ENCODE results near the gene ADRA2C.

The ADRA2C gene

DNA sequence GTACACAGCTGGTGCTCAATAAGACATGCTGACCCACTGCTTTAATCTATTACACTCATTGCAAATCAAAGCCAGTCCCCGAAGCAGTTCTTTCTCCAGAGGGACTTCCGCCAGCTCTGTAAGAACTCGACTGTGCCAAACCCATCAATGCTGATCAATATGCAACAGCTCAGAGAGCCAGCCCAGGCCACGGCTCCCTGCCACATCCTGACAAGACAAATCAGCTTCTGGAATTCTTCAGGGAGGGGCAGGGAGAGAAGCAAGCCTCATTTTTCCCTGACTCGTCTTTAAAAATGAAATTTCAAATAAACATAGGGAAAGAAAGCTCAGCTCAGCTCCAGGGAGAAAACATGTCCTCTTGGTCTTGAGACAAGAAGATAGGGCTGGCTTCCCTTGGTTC is 5.3 kb upstream of the ADRA2C start:
- no peak for DNase-seq (ENCODE audit: low spot score)

- DNase-seq (ENCODE audit: low spot score), result no peak
These were observed 3.9 kb upstream of the ADRA2C start for GRCh38 chr4:3762264-3762663.

DNA sequence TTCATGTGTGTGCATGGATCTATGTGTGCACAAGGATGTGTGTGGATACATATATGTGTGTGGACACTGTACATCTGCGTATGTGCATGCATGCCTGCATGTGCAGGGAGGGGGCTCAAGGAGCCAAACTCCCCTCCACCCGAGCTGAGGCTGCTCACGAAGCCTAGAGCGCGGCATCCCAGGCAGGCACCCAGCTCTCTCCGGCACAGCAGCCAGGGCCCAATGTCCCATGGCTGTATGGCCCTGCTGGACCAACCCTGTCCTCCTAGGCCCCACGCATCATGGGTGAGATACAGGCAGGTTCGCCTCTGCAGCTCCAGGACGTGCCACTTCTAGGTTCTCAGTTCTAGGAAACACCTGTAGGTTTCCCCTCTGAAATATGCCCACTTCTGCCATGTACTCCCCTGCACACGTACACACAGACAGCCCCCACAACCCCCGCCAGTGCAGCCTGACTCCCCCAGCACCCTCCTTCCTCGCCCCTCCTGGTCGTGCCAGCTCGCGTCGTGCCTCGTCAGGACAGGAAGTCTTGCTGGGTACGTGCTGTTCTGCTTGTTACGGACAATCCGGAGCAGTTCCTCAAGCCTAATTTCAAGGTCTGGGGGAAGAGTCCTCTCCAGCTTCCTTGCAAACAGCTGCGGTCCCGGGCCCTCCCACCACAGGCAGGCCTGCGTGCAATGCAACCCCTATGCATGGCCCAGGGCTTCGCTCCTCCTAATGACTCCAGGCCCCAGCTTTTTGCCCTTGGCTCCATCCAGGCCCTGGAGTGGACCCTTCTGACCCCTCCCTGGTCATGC is 3.2 kb upstream of the ADRA2C start:
- DNase-seq (ENCODE audit: low spot score), result no peak

- peak; percentile 79 for DNase-seq (ENCODE audit: low spot score)
These were observed 732 bp upstream of the ADRA2C start for GRCh38 chr4:3765271-3766035.

DNA sequence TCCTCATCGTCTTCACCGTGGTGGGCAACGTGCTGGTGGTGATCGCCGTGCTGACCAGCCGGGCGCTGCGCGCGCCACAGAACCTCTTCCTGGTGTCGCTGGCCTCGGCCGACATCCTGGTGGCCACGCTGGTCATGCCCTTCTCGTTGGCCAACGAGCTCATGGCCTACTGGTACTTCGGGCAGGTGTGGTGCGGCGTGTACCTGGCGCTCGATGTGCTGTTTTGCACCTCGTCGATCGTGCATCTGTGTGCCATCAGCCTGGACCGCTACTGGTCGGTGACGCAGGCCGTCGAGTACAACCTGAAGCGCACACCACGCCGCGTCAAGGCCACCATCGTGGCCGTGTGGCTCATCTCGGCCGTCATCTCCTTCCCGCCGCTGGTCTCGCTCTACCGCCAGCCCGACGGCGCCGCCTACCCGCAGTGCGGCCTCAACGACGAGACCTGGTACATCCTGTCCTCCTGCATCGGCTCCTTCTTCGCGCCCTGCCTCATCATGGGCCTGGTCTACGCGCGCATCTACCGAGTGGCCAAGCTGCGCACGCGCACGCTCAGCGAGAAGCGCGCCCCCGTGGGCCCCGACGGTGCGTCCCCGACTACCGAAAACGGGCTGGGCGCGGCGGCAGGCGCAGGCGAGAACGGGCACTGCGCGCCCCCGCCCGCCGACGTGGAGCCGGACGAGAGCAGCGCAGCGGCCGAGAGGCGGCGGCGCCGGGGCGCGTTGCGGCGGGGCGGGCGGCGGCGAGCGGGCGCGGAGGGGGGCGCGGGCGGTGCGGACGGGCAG is 792 bp downstream of the ADRA2C start:
- DNase-seq (ENCODE audit: low spot score), result peak; percentile 30

DNA sequence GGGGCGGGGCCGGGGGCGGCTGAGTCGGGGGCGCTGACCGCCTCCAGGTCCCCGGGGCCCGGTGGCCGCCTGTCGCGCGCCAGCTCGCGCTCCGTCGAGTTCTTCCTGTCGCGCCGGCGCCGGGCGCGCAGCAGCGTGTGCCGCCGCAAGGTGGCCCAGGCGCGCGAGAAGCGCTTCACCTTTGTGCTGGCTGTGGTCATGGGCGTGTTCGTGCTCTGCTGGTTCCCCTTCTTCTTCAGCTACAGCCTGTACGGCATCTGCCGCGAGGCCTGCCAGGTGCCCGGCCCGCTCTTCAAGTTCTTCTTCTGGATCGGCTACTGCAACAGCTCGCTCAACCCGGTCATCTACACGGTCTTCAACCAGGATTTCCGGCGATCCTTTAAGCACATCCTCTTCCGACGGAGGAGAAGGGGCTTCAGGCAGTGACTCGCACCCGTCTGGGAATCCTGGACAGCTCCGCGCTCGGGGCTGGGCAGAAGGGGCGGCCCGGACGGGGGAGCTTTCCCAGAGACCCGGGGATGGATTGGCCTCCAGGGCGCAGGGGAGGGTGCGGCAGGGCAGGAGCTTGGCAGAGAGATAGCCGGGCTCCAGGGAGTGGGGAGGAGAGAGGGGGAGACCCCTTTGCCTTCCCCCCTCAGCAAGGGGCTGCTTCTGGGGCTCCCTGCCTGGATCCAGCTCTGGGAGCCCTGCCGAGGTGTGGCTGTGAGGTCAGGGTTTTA is 1.5 kb downstream of the ADRA2C start:
- no peak for DNase-seq (ENCODE audit: low spot score)

DNA sequence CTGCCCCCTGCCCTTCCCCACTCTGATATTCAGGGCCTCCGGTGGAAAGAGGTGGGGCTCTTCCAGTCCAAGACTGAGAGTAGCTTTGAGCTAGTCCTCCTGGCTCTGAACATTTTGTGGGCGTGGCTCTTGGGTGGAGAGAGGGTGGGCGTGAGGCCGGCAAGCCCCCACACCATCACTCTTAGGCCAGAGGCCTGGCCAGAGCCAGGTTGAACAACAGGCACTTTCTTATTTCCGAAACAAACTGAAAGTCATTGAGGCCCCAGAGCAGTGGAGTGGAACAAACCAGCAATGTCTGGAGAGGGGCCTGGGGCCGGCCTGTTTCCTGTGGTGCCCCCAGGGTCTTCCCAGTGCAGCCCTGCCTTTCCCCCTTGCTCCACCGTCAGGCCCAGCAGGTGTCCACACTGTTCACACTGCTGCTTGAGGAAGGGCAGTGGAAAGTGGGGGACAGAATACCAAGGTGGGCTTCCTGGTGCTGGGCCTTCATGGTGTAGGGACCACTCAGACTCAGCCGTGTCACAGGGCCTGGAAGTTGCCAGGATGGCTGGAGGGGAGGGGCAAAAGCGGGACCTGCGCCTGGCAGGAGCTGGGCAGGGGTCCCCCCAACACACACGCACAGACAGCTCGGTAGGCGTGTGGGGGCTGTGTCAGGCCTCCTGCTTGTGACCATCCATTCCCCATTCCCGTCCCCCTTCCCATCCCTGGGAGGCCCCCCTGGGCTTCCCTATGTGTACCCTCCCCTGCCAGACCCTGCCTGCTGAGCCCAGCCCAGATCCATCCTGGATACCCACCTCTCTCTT is 2.9 kb downstream of the ADRA2C start:
- DNase-seq (ENCODE audit: low spot score), result no peak

- no peak for DNase-seq (ENCODE audit: low spot score)
These were observed 3.5 kb downstream of the ADRA2C start for GRCh38 chr4:3769642-3770184.

- no peak for DNase-seq (ENCODE audit: low spot score)
These were observed 4.4 kb downstream of the ADRA2C start for GRCh38 chr4:3770323-3771163.

GRCh38 chr4:3771164-3771809 is 5.1 kb downstream of the ADRA2C start:
- DNase-seq (ENCODE audit: low spot score), result no peak

GRCh38 chr4:3771939-3772495 is 5.8 kb downstream of the ADRA2C start:
- no peak for DNase-seq (ENCODE audit: low spot score)

DNA sequence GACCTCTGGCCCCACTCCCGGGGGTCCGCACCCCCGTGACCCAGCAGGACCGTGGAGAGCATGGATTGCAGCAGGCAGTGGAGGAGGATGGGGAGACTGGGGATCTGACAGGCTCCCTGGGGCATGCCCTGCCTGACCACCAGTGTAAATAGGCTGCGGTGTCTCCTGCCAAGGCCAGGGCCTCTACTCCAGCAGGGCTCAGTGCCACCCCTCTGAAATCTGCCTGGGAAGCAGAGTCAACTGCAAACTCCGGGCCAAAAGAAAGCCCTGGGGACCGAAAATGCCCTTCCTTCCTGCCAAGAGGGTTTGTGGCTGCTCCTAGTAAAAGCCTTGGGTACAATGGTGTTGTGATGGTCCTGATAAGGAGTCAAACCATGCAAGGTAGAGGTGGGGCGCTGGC is 6.4 kb downstream of the ADRA2C start:
- no peak for DNase-seq (ENCODE audit: low spot score)

DNA sequence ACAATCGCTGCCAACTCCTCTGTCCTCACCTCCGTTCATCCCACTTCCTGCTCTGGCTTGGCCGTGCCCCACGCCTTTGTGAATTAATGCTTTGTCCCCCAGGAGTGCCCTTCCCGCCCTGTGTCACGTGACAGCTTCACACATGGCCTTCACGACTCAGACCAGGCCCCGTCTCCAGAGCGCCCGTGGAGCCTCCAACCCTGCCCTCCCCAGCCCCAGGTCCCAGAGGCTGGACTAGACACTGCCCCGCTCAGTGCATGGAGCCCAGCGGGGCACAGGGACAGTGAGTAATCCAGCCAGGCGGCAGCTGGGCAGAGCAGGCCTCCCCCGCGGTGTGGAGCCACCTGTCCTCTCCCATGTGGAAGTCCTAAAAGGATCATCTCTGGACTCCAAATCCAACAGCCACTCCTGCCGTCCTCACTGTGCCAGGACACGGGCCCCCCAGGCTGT is 7.4 kb downstream of the ADRA2C start:
- DNase-seq (ENCODE audit: low spot score), result no peak

- DNase-seq (ENCODE audit: low spot score), result no peak
These were observed 8.2 kb downstream of the ADRA2C start for GRCh38 chr4:3774253-3774883.

DNA sequence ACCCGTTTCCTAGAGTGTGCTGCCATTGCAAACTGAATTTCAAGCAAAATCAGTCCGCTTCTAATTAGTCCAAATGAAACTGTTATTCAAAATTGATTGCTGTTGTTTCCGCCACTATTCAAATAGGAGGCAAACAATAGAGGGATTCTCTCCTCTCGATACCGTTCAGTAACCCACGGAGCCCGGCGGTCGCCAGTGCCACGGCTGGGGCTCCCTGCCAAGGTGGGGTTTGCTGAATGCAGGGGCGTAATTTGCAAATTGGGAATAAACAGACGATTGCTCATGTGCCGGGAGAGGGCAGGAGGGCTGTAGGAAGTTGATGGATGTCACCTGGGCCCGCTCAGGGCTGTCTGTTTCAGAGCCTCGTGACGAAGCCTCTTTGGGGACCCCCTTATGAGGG is 8.8 kb downstream of the ADRA2C start:
- DNase-seq (ENCODE audit: low spot score), result no peak

GRCh38 chr4:3775576-3775975 is 9.4 kb downstream of the ADRA2C start:
- DNase-seq (ENCODE audit: low spot score), result no peak

DNA sequence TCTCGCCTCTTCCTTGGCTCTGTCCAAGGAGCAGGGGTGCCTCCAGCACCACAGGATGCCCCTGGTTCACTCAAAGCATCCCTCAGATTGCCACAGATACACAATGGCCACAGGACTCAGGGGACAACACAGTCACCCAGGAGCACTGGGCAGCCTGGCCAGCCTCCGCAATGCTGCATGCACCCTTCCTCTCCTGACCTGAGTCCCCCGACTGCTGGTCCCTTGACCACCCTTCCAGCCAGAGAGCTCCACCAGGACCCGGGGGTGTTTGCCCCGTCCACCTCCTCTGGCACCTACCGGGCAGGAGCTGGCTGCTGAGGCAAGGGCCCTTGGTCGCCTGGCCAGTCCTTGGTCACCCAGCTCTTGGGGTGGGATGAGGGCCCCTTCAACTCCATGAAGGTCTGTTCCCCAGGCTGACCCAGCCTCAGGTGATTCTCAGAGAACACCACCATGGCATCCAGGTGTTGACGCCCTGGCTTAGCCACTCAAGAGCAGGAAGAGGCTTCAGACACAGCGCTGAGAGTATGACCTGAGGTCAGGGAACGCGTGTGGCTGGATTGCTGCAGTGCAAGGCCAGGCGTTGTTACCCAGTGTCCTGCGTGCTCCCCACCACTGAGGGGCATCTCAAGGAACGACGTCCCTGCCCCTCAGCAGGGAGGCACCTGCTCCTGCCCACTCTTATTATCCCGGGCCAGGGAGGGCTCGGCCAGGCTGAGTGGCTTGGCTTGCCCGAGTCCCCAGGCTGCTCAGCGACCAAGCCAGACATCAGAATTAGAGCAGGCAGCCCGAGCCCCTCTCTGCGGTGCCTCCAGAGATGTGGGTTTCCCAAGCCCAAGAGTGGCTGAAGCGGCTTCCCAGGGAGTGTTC is 10.2 kb downstream of the ADRA2C start:
- no peak for DNase-seq (ENCODE audit: low spot score)

DNA sequence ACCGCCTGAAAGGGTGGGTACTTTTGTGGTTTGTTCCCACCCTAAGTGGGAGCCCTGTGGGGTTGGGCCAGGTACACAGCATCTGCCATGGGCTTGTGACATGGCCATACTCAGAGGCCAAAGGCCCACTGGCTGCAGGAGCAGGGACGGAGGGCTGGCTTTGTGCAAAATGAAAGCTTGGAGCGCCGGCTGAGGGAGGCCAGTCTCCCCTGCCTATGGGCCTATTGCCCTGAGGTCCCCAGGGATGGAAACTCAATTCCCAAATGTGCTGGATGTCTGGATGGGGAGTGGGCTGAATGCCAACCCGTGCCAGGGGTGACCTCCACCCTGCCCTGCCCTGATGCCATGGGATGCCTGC is 10.8 kb downstream of the ADRA2C start:
- DNase-seq (ENCODE audit: low spot score), result no peak
